ENCODE results near the gene IL1R2.

GRCh38 chr2:102060047-102060446 lies 68.3 kb downstream of the IL1R2 start:
- TF ChIP-seq CTCF (IDR thresholded peaks at IDR 0.05; ENCODE audit: control extremely low read depth in 1 of 3, insufficient read depth in 1 of 3, low read depth in 1 of 3, low read length in 3 of 3) (no peak), TCF12 (IDR thresholded peaks at IDR 0.05; ENCODE audit: low read depth, low read length) (no peak), ATF3 (IDR thresholded peaks at IDR 0.05; ENCODE audit: insufficient read depth, low read depth, low read length) (no peak), RNF2 (IDR thresholded peaks at IDR 0.05; ENCODE audit: borderline replicate concordance, low read depth, low read length, missing control alignments, poor library complexity, severe bottlenecking) (no peak), POLR2A (IDR thresholded peaks at IDR 0.05; ENCODE audit: control extremely low read depth in 1 of 2, low read depth in 2 of 2, low read length in 2 of 2) (no peak), RFX5 (IDR thresholded peaks at IDR 0.05; ENCODE audit: borderline replicate concordance, low read depth, low read length) (no peak), MAX (IDR thresholded peaks at IDR 0.05) (no peak), EZH2 (IDR thresholded peaks at IDR 0.05; ENCODE audit: low read depth, low read length, severe bottlenecking) (no peak), JUND (IDR thresholded peaks at IDR 0.05; ENCODE audit: low read length) (no peak), ATF2 (IDR thresholded peaks at IDR 0.05; ENCODE audit: low read length) (no peak), ZNF274 (IDR thresholded peaks at IDR 0.05; ENCODE audit: borderline replicate concordance, extremely low read depth, low read length) (no peak), CHD2 (IDR thresholded peaks at IDR 0.05; ENCODE audit: low read length) (no peak), FOSL1 (IDR thresholded peaks at IDR 0.05; ENCODE audit: insufficient read depth, low read depth, low read length) (no peak)
